HG02938 (cell line): ENCODE measurements around the gene COMMD1.
"Not testable (repeated sequence)": the region's sequence is repeated elsewhere in the genome, so short reads cannot be mapped to it uniquely, and the experiment has no call there.

Experiments
- ATAC-seq: cut with Tn5 transposase; IDR thresholded peaks from one replicate; pipeline ENCODE4 v1.9.1; 2021; ENCODE audit warnings: mild to moderate bottlenecking, moderate library complexity; ENCODE audit not compliant: unreplicated experiment

COMMD1 gene

GRCh38 chr2:61962095-61962984 is 56.9 kb downstream of the COMMD1 start:
- ATAC-seq: no peak

- ATAC-seq: no peak
Observed at GRCh38 chr2:61966087-61966727, 60.7 kb downstream of the COMMD1 start.

DNA sequence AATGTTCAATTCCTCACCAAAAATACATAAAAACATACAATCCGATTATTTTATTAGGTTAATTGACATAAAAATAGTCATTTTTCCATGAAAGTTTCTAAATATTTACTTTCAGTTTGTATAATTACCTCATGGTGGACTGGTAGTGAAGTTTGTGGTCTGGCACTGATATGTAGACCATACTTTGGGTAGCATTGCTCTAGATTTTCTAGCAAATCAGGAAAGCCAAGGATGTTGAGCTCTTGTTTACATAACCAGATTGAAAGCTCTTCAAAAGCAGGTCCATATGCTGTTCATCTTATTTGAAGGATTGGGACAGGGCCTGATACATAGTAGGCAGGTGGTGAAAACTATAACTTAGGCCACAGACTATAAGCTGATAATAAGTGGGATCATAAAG is 61.8 kb downstream of the COMMD1 start:
- no peak for ATAC-seq

- no peak for ATAC-seq
Observed at GRCh38 chr2:61969376-61969775, 63.9 kb downstream of the COMMD1 start.

DNA sequence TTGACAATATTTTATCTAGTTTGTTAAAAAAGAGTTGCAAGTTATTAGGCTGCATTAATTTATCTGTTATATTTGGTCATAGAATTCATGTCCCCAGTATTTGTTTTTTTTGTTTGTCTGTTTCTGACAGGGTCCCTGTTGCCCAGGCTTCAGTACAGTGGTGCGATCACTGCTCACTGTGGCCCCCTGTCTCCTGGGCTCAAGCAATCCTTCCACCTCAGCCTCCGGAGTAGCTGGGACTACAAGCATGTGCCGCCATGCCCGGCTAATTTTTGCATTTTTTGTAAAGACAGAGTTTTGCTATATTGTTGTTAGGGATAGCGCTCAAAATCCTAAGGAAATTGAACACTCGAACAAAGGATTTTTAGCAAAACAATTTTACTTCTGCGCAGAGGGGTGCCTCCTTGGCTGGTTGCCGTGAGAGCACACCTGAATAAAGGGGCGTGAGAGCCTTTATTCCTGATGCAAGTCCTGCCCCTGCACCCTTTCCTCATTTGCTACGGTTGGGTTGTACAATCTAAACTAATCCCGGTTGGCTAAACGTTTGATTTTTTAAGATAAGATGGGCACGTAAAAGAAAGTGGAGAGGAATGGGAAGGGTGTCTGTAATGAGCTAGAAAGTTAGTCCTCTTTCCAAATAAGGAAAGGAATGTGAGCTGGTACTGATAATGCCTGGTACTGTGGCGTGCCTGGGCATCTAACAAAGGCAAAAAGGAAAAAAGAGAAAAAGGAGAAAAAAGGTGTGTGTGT is 65.5 kb downstream of the COMMD1 start:
- ATAC-seq: no peak

DNA sequence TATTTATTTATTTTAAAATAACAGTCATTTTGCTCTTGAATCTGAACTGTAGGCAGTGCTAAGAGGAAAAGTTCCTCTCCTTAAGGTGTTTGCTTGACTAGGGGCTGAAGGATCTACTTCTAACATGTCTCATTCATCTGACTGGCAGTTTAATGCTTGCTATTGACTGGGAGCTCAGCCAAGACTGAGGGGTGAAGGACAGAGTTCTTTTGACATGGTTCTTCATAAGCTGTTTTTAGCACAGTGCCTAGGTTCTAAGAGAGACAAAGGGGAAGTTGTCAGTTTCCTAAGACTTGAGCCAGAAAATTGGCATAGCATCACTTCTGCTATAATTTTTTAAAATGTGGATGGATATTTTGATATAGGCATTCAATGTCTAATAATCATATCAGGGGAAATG is 73.0 kb downstream of the COMMD1 start:
- no peak for ATAC-seq

DNA sequence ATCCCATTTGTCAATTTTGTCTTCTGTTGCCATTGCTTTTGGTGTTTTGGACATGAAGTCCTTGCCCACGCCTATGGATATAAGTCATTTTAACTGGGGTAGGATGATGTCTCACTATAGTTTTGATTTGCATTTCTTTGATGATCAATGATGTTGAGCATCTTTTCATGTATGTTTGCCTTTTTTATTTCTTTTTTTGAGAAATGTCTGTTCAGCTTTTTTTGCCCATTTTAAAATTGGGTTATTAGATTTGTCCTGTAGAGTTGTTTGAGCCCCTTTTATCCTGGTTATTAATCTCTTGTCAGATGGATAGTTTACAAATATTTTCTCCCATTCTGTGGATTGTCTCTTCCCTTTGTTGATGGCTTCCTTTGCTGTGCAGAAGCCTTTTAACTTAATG is 75.3 kb downstream of the COMMD1 start:
- no peak for ATAC-seq

GRCh38 chr2:61984682-61985081 is 79.2 kb downstream of the COMMD1 start:
- ATAC-seq: no peak

DNA sequence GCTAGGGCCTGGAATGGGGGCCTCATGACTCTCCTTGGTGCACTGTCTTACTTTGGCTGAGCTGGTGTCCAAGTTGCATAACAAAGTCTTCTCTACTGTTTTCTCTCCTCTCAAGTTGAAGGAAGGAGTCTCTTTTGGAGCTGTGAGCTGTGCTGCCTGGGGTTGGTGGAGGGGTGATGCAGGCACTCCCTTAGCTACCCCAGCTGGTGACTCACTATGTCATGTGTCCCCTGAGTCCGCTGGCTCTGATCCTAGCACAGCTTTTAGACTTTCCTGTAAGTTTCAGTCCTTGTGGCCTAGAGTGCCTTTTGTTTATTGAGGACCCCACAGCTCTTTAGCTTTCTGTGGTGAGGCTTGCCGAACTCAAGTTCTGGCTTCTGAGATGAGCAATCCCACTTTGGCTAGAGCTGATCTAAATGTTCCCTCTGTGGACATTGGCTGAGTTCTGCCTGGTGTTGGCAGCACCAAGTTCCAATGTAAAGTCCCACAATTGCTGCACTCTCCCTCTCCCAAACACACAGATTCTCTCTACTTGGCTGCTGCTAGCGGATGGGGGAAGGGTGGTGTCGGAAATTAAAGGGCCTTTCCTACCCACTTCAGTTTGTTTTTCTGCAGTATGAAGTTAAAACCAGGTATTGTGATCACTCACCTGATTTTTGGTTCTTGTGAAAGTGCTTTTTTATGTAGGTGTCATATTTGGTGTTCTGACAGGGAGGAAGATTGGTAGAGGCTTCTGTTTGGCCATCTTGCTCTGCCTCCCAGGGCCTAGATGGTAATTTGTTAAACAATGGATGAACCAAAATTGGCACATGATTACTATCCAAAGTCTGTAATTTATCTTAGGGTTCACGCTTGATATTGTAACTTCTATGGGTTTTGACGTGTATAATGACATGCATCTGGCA is 83.2 kb downstream of the COMMD1 start:
- ATAC-seq: no peak

DNA sequence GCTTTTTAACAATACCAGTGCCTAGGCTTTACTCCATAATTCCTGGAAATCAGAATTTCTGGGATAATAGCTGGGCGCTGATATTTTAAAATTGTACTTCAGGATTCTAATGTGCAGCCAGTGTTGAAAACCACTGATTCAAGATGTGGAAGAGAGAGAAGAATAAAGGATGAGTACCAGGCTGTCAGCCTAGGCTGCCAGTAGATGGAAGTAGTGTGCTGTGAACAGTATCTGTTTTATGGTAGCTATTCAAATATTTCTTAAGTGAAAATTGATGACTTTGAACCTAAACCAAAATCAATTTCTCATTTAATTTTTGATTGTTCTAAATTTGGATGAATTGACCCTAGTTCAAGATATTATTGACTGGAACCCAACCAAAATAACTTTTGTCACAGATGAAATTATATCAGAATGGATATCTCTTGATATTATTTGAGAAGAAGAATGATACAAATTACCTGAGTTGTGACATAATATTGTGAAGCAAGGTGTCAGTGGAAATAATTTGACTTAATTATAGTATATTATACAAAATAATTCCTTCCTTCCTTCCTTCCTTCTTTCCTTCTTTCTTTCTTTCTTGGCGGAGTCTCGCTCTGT is 88.0 kb downstream of the COMMD1 start:
- no peak for ATAC-seq

- ATAC-seq: no peak
Observed at GRCh38 chr2:61994531-61994930, 89.1 kb downstream of the COMMD1 start.

- ATAC-seq: no peak
Observed at GRCh38 chr2:61995065-61995464, 89.6 kb downstream of the COMMD1 start.

DNA sequence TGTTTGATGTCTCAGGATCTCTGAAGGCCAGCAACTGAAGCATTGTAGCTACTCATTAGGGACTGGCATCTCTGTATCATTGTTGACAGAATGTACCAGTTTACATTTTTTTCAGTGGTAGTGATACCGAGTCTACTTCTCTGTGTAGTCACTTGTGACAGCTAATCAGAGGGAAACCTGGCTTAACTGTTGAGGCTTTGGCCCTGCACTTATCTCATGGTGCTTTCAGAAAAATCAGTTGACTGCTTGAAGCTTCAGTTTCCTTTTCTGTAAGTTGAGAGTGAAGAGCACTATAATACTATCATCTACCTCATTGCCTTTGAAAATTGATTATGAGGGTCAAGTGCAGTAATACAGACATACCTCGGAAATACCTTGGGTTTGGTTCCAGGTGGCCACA is 90.0 kb downstream of the COMMD1 start:
- ATAC-seq: peak; percentile 67

- no peak for ATAC-seq
Observed at GRCh38 chr2:61998426-61998825, 93.0 kb downstream of the COMMD1 start.

DNA sequence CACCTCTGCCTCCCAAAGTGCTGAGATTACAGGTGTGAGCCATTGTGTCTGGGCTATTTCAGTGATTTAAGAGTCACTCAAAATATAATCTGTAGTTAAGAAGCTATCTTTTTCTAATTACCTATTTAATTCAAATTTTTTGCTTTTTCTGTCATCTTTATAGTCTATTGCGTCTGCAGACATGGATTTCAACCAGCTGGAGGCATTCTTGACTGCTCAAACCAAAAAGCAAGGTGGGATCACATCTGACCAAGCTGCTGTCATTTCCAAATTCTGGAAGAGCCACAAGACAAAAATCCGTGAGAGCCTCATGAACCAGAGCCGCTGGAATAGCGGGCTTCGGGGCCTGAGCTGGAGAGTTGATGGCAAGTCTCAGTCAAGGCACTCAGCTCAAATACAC is 95.1 kb downstream of the COMMD1 start:
- no peak for ATAC-seq

GRCh38 chr2:62001431-62001830 is 96.0 kb downstream of the COMMD1 start:
- no peak for ATAC-seq

DNA sequence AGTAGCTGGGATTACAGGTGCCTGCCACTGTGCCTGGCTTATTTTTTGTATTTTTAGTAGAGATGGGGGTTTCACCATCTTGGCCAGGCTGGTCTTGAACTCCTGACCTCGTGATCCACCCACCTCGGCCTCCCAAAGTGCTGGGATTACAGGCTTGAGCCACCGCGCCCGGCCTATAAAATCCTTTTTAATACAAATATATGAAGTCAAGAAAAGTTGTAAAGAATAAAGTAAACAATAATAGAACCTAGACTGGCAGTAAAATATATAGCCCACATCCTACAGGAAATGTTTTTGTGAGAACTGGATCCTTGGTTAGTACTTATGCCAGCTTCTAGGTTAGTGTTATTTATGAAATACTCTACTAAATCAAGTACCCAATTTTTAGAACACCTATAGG is 99.0 kb downstream of the COMMD1 start:
- ATAC-seq: not testable (repeated sequence)

DNA sequence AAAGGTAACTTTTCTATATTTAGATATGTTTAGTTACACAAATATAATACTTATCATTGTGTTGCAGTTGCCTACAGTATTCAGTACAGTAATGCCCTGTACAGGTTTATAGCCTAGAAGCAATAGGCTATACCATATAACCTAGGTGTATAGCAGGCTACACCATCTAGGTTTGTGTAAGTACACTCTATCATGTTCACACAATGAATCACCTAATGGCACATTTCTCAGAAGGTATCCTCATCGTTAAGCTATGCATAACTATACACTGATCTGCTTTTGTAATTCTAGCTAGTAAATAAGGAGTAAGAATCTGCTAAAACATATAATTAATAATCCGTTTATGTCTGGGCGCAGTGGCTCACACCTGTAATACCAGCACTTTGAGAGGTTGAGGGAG is 102.1 kb downstream of the COMMD1 start:
- no peak for ATAC-seq

DNA sequence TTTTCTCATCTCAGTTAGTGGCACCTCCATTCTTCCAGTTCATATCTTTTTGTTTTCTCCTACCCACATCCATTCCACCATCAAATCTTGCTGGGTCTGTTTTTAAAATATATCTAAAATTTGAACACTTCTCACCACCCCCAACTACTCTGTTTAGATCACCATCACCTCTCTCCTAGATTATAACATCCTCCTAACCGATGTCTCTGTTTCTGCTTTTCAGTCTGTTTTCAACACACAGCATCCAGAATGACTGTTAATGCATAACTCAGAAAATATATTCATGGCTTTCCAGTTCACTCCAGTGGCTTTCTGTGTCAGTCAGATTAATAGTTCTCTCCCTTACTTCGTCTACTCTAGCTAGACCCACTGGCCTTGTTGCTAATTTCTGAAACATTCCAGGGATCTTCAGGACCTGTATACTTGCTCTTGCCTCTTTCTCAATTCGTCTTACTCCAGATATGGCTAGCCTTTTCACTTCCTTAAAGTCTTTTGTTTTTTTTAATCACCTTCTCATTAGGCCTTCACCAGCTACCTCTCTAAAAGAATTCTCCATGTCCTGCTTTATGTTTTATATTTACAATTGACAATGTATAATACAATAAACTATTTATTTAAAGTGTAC is 105.3 kb downstream of the COMMD1 start:
- ATAC-seq: no peak

DNA sequence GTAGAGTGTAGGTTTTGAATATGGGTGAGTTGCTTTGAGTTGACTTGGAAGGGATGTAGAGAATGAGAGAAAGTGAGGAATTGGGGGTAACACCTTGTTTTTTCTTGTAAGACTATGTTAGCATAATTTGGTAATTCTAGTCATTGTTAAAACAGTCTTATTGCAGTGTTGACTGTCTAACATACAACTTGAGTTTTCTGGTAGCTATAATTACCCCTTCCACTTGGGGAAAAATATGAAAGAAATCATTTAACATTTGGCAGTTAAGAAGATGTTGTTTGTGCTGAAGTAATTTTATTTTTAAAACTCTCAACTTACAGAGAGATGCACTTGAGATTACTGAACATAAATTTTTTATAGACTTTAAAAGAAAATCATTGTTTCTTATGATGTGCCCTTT is 108.2 kb downstream of the COMMD1 start:
- no peak for ATAC-seq
